Muscle of back (tissue), 13 donors: ENCODE measurements around the gene NSUN4. TPM values are rescaled to one million over a fixed set of nuclear protein-coding genes. Genes with fewer than 3 reads are reported as not detected.
"Not testable (repeated sequence)": the region's sequence is repeated elsewhere in the genome, so short reads cannot be mapped to it uniquely, and the experiment has no call there.

Experiments used
- DNase-seq, 3 donors: peaks; one replicate each; pipeline versions ENCODE4 v3.0.0 to v3.0.0-alpha.2; 2013
- long read RNA-seq, 9 donors: transcript quantifications; one replicate each; lab custom pipeline, GENCODE V29; 2026
- polyA plus RNA-seq, 10 donors: library from polyadenylated mRNA; unstranded; fragments of 120-200 nt; gene quantifications; one replicate each; pipeline ENCODE4 v1.2.1, GENCODE V29; 2013; ENCODE audit not compliant: insufficient read length in 10 of 10

The NSUN4 gene
- 10 to 100 TPM; 11.0 to 15.6 (median 13.1) TPM for polyA plus RNA-seq
- long read RNA-seq, donor 1, full-length matches to known transcripts = 2 of 2 reads
- long read RNA-seq, donor 1, partial matches to known transcripts = 0 of 2 reads
- long read RNA-seq, donor 1, other reads (novel, unspliced or antisense) = 0 of 2 reads
- long read RNA-seq, donor 2, partial matches to known transcripts = 0 of 1 reads
- long read RNA-seq, donor 2, other reads (novel, unspliced or antisense) = 0 of 1 reads
- long read RNA-seq, donor 3 = 0 reads
- long read RNA-seq, donor 4 = 0 reads
- long read RNA-seq, donor 5, full-length matches to known transcripts = 3 of 3 reads
- long read RNA-seq, donor 5, partial matches to known transcripts = 0 of 3 reads
- long read RNA-seq, donor 5, other reads (novel, unspliced or antisense) = 0 of 3 reads
- long read RNA-seq, donor 6, partial matches to known transcripts = 0 of 1 reads
- long read RNA-seq, donor 6, other reads (novel, unspliced or antisense) = 0 of 1 reads
- long read RNA-seq, donor 7, partial matches to known transcripts = 0 of 2 reads
- long read RNA-seq, donor 7, other reads (novel, unspliced or antisense) = 0 of 2 reads
- long read RNA-seq, donor 8 = 0 reads
- long read RNA-seq, donor 9 = 0 reads

GRCh38 chr1:46340404-46341221 lies at the start of gene NSUN4:
TSS of gene NSUN4 (plus strand) at chr1:46340807. CDS start at chr1:46340827, 20 bp downstream.
- DNase-seq = peak; percentile 93 to 98 (median 96)

GRCh38 chr1:46295306-46295705 lies 45.3 kb upstream of the NSUN4 start:
- no peak for DNase-seq

DNA sequence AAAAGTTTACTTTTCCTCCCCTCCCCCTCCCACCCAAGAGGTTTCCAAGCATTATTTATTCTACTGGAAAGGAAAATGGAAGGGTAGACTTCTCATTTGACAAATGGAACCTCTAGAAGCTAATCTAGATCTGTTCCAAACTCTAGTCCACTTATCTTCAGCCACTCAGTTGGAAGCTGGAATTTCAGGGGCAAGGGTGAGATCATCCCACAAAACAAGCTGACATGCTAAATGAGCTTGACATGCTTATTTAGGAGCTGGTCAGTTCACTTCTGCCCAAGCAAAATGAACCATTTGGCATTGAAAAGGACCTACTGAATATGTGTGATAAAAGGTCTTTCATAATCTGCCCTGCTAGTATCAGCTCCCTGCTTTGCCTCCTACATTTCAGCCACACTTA lies 42.2 kb upstream of the NSUN4 start:
- no peak for DNase-seq

DNA sequence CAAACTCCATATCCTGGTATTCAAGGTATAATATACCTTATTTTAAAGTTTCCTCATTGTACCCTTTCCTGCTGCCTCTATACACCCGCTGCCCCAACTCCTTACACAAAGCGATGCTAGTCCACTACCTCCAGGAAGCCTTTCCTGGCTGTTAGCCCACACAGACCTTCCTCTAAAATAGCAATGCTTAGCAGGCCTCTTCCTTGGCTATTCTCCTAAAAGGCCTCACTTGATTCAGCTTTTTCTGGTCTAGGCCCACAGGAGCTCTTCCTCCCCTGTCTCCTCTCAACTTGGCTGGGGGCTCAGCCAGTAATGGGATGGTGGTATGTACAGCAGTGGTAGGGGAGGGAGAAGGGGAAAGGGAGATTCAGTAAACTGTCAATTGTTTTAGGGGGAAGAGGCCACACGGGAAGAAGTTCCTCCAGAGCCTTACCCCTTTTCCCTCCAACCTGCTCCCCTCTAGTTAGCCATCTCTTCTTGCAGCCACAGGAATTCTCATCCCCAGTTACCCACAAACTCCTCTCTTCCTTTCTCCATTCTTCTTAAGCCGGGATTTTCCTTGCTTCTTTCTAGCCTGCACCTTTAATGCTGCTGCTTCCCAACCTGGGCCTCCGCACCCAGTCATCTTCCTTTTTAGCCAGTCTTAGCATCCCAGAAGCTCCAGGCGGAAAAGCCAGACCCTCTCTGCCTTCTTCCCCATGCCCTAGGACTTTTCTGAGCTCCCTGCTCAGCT lies 39.8 kb upstream of the NSUN4 start:
- peak in 2 of 3 donors; percentile 64 to 80 for DNase-seq

GRCh38 chr1:46301406-46301807 lies 39.2 kb upstream of the NSUN4 start:
- peak in 1 of 3 donors; percentile 10 for DNase-seq

GRCh38 chr1:46301808-46302640 lies 38.6 kb upstream of the NSUN4 start:
- DNase-seq = peak in 2 of 3 donors; percentile 65 to 90

DNA sequence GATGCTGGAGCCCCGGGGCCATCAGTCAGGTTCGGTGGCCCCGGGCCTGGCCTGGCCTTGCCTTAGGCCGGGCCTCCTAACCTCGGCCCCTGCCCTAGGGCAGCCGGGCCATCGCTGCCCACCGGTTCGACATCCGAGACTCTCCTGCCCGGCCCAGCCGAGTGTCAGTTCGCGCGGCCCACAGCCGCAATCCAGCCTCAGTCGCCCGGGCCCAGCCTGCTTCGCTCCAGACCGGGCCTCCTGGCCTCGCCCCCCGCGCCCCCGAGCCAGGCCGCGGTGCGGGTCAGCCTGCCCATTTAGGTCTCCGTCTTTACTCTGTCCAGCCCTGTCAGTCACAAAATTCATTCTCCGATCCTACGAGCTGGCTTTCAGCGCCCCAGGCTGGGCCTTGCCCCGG lies 38.0 kb upstream of the NSUN4 start:
- peak in 1 of 3 donors; percentile 62 for DNase-seq

DNA sequence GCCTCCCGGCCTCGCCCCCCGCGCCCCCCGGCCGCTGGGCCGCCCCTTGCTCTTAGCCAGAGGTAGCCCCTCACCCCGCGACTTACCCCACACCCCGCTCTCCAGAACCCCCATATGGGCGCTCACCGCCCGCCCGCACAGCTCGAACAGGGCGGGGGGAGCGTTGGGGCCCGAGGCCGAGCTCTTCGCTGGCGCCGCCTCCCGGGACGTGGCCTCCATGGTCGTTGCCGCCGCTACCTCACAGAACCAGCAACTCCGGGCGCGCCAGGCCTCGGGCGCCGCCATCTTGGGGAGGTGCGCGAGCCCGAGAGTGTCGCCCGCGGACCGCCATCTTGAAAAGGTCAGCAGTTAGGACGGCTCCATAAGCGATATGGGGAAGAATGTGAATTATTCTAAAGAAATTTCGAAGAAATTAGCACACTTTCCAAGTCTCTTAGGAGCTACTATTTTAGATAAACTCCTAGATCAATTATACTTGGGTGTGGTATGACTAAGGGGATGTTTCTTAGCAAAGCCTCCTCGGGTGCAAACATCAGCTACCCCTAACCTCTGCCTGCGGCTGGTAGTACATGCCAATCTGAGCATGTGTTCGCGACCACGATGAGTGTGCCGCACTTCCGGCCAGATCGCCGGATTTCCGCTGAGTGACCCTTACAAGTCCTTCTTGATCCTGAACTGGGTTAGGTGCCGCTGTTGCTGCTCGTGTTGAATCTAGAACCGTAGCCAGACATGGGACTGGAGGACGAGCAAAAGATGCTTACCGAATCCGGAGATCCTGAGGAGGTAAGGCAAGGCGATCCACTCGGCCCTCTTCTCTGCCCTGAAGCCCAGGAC lies 37.4 kb upstream of the NSUN4 start, which contains the start of the genes LRRC41 and UQCRH:
TSS of gene LRRC41 (minus strand) at position 579 of the 834 bp plus-strand sequence. CDS start at position 285, 294 bp downstream.
TSS of gene UQCRH (plus strand) at position 661 of the 834 bp plus-strand sequence. CDS start at position 730, 69 bp downstream.
- DNase-seq = peak; percentile 96 to 98 (median 96)

GRCh38 chr1:46303872-46304326 lies 36.7 kb upstream of the NSUN4 start:
- no peak for DNase-seq

DNA sequence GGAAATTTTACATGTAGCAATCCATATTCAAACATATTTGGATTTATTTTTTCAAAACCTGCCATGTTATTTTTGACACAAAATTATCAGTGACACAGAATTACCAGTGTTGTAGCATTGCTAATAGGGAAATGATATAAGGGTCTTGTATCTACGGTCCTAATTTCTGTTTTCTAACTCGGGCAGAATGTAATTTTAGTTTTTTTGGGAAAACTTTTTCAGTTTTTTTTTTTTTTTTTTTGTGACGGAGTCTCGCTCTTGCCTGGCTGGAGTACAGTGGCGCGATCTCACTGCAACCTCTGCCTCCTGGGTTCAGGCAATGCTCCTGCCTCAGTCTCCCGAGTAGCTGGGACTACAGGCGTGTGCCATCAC lies 34.5 kb upstream of the NSUN4 start:
- DNase-seq = no peak

- no peak for DNase-seq
Observed at GRCh38 chr1:46309401-46310159, 31.0 kb upstream of the NSUN4 start.

DNA sequence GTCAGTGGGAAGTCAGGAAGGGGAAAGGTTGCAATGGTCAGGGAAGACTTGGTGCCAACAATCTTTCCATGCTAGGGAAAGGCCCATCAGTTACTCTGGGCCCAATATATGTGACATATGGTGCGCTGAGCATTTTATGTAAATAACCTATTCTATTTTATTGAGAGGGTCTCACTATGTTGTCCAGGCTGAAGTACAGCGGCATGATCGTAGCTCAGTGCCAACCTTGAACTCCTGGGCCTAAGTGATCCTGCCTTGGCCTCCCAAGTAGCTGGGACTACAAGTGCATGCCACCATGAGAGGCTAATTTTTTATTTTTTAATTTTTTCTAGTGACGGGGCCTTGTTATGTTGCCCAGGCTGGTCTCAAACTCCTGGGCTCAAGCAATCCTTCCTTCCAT lies 30.3 kb upstream of the NSUN4 start:
- no peak for DNase-seq

DNA sequence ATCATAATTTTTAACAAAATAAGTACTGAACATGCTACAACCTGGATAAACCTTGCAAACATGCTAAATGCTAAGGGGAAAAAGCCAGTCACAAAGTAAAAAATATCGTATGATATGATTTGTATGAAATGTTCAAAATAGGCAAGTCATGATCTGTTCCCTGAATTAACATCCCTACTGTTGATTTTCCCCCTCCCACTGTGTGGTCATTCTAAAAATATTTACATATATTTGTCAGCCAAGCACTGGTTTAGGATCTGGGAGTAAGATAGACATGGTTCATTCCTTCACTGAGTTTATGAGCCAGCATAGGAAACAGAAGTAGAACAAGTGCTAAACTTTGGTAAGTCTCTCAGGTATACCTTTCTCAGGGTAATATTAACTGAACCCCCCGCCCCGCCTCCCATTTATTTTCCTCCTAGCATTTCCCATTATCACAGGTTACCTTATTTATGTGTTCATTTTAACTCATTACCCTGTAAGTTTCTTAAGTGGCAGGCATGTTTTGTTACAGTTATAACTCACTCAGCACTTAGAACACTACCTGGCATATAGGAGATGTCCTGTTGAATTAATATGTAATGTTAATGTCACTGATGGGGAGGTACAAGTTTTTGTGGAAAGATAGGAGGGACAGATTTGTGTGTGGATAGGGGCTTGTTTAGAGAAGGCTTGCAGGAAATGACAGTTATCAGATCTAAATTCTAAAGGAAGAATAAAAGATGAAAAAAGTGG lies 24.8 kb upstream of the NSUN4 start:
- DNase-seq = peak in 1 of 3 donors; percentile 8

DNA sequence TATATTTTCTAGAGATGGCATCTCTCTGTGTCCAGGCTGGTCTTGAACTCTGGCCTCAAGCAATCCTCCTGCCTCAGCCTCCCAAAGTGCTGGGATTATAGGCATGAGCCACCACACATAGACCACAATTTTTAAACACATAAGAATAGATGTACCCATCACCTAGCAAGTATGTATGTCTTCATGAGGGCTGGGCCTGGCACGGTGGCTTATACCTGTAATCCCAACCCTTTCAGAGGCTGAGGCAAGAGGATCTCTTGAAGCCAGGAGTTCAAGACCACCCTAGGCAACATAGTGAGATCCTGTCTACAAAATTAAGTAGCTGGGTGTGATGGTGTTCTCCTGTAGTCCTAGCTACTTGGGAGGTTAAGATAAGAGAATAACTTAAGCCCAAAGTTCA lies 23.3 kb upstream of the NSUN4 start:
- no peak for DNase-seq

- DNase-seq = not testable (repeated sequence)
Observed at GRCh38 chr1:46319301-46319700, 21.3 kb upstream of the NSUN4 start.

- not testable (repeated sequence) for DNase-seq
Observed at GRCh38 chr1:46319960-46320914, 20.4 kb upstream of the NSUN4 start.

GRCh38 chr1:46322191-46322590 lies 18.4 kb upstream of the NSUN4 start:
- not testable (repeated sequence) for DNase-seq
